ENCODE results near the gene MTERF4. TPM values are rescaled to one million over a fixed set of nuclear protein-coding genes. Genes with fewer than 3 reads are reported as not detected.

The MTERF4 gene
- total and polyA plus RNA-seq, 10 of the 15 experiments (the other 5 are each of a cell fraction or from before 2014, with no cell fraction given), result 36.7 to 69.1 (median 45.5) TPM

- Histone ChIP-seq H2AFZ (ENCODE audit: control insufficient read depth, low read depth, low read length) (no peak overlapping the region), H3K4me2 (ENCODE audit: control insufficient read depth, insufficient read depth) (peak overlapping the region; percentile 90), H3K4me1 (ENCODE audit: control insufficient read depth, insufficient read depth, low read length) (peaks cover 33% of the 10 kb centered on the region), H3K9ac (ENCODE audit: control insufficient read depth, insufficient read depth, low read length) (peak overlapping the region; percentile 56), H3K27me3 (replicated peaks in 1 of 2; ENCODE audit: control insufficient read depth in 2 of 2, insufficient read depth in 2 of 2, low read length in 1 of 2) (no peaks in the 10 kb centered on the region), H4K20me1 (ENCODE audit: control insufficient read depth, insufficient read depth) (no peaks in the 10 kb centered on the region), H3K79me2 (ENCODE audit: control insufficient read depth, insufficient read depth, low read length) (peaks cover 30% of the 10 kb centered on the region), H3K4me3 (peak overlapping the region; percentile 13; the same call in 1 of the 2 replicates), H3K9me3 (replicated peaks; ENCODE audit: control insufficient read depth, insufficient read depth, low read length) (no peaks in the 10 kb centered on the region), H3K36me3 (ENCODE audit: control insufficient read depth in 2 of 2, insufficient read depth in 2 of 2, low read length in 1 of 2) (peaks cover 12 to 19% of the 10 kb centered on the region in 2 experiments; a peak in 3 of 4 replicates), H3K27ac (ENCODE audit: control insufficient read depth, insufficient read depth) (peak overlapping the region; percentile 82)
- no peak for TF ChIP-seq EED (IDR thresholded peaks at IDR 0.05; ENCODE audit: low read depth)
- no peak for TF ChIP-seq SMARCA5 (IDR thresholded peaks at IDR 0.05)
- peak; percentile 68; the same call in 1 of the 2 replicates for TF ChIP-seq MLLT1 (IDR thresholded peaks at IDR 0.05)
- TF ChIP-seq YY1 (IDR thresholded peaks at IDR 0.05; ENCODE audit: low read depth, low read length), result 0 out of 2 replicates have a peak, but pooled peaks have one; percentile 25
- TF ChIP-seq ZNF592 (IDR thresholded peaks at IDR 0.05), result 0 out of 2 replicates have a peak, but pooled peaks have one; percentile 23
- no peak for ATAC-seq
- no peak for FAIRE-seq
- CTCF ChIA-PET, result interaction anchor here (0.7 to 1.9 kb wide), 6 partner anchors 10 to 44 kb away, joined by 3 to 10 read pairs (median 5); partner anchors contain the start of gene MTERF4
- DNase-seq (ENCODE audit: low read depth, low spot score), result no peak
- RAD21 ChIA-PET (ENCODE audit: unreplicated experiment), result interaction anchor here (1.0 to 4.9 kb wide), 8 partner anchors 11 to 198 kb away, joined by 3 to 43 read pairs (median 4); partner anchors contain the start of genes MTERF4, PASK and PPP1R7
- TSS peak; percentile 63 for BruUV-seq (replicated peaks)
- POLR2A ChIA-PET, result interaction anchor here (0.7 to 5.2 kb wide), 8 partner anchors 9 to 64 kb away, joined by 3 to 54 read pairs (median 8); partner anchors contain the start of genes MTERF4, PASK and PPP1R7
- intact Hi-C loops (cut with micrococcal nuclease; ENCODE audit: unreplicated experiment) (no loop called here), in situ Hi-C loops (cut with MboI) (no loop called here)
- WGBS (ENCODE audit: insufficient coverage, insufficient replicate concordance, low lambda C conversion rate, missing lambda C conversion rate), result 2% methylated on average over 17 of the region's 17 CpGs
- SMC1A ChIA-PET (ENCODE audit: uncharacterized antibody, unreplicated experiment), result interaction anchor here (2.1 to 6.5 kb wide), 5 partner anchors 10 to 37 kb away, joined by 7 to 53 read pairs (median 45); partner anchors contain the start of genes MTERF4, PASK and PPP1R7
Observed at GRCh38 chr2:241112046-241112445, 10.0 kb upstream of the MTERF4 start.
